GM23338 (cell line): ENCODE measurements around the gene COBL. TPM values are rescaled to one million over a fixed set of nuclear protein-coding genes. Genes with fewer than 3 reads are reported as not detected.

Experiments
- ATAC-seq: fragments of 200-7000 bp; cut with Tn5 transposase; 3 replicates; pipeline ENCODE4 v1.9.1; 2020
- DNase-seq: peaks from one replicate; pipeline ENCODE4 v3.0.0-alpha.2; 2015; ENCODE audit warnings: low spot score
- H2AFZ ChIP-seq: fragments of 200-600 bp; sonication (generic); 2 replicates; pipeline ENCODE4 v1.8.0; 2016; ENCODE audit warnings: antibody characterized with exemption, mild to moderate bottlenecking, moderate library complexity
- H3F3A ChIP-seq: fragments of 200-600 bp; sonication (generic); replicated peaks from 2 replicates; pipeline ENCODE4 v1.8.0; 2017; ENCODE audit warnings: antibody characterized with exemption, mixed run types, low read depth
- H3K27ac ChIP-seq: fragments of 200-600 bp; sonication (generic); 2 replicates; pipeline ENCODE4 v1.6.1; 2016; ENCODE audit warnings: low read depth
- H3K27me3 ChIP-seq: fragments of 200-600 bp; sonication (generic); 2 replicates; pipeline ENCODE4 v1.8.0; 2016; ENCODE audit warnings: mild to moderate bottlenecking, mixed run types, moderate library complexity; ENCODE audit not compliant: insufficient read depth
- H3K36me3 ChIP-seq: fragments of 200-600 bp; sonication (generic); 2 replicates; pipeline ENCODE4 v1.8.0; 2016; ENCODE audit warnings: mild to moderate bottlenecking; ENCODE audit not compliant: insufficient read depth
- H3K4me1 ChIP-seq: fragments of 200-600 bp; sonication (generic); 2 replicates; pipeline ENCODE4 v1.8.0; 2016; ENCODE audit warnings: mild to moderate bottlenecking, moderate library complexity; ENCODE audit not compliant: insufficient read depth
- H3K4me2 ChIP-seq: fragments of 200-600 bp; sonication (generic); 2 replicates; pipeline ENCODE4 v1.7.1; 2017; ENCODE audit warnings: mixed run types
- H3K4me3 ChIP-seq: fragments of 200-600 bp; sonication (generic); 2 replicates; pipeline ENCODE4 v1.6.1; 2016; ENCODE audit warnings: mixed run types
- H3K79me2 ChIP-seq: fragments of 200-600 bp; sonication (generic); replicated peaks from 2 replicates; pipeline ENCODE4 v1.8.0; 2017; ENCODE audit warnings: mild to moderate bottlenecking; ENCODE audit not compliant: insufficient read depth
- H3K9me2 ChIP-seq: fragments of 200-600 bp; sonication (generic); 2 replicates; pipeline ENCODE4 v1.8.0; 2017; ENCODE audit not compliant: insufficient read depth
- H4K20me1 ChIP-seq: fragments of 200-600 bp; sonication (generic); replicated peaks from 2 replicates; pipeline ENCODE4 v1.8.0; 2017; ENCODE audit warnings: mild to moderate bottlenecking; ENCODE audit not compliant: insufficient read depth
- H3K27ac Mint-ChIP-seq: 2 replicates; pipeline ENCODE4 v1.8.0; 2020; ENCODE audit warnings: inconsistent platforms, mild to moderate bottlenecking, moderate library complexity, mixed read lengths
- H3K27me3 Mint-ChIP-seq: 3 replicates; pipeline ENCODE4 v1.8.0; 2022; ENCODE audit warnings: low read depth, mild to moderate bottlenecking, moderate library complexity, mixed read lengths, inconsistent platforms; ENCODE audit not compliant: insufficient read depth, poor library complexity
- H3K36me3 Mint-ChIP-seq: 3 replicates; pipeline ENCODE4 v1.8.0; 2021; ENCODE audit warnings: low read depth, mild to moderate bottlenecking, inconsistent platforms, moderate library complexity, mixed read lengths
- H3K4me1 Mint-ChIP-seq: 3 replicates; pipeline ENCODE4 v1.8.0; 2020; ENCODE audit warnings: mild to moderate bottlenecking, inconsistent platforms, mixed read lengths
- H3K4me3 Mint-ChIP-seq: 3 replicates; pipeline ENCODE4 v1.8.0; 2021; ENCODE audit warnings: moderate library complexity, mild to moderate bottlenecking, inconsistent platforms, mixed read lengths
- H3K9me3 Mint-ChIP-seq: 3 replicates; pipeline ENCODE4 v1.8.0; 2020; ENCODE audit warnings: moderate library complexity, mild to moderate bottlenecking, inconsistent platforms, mixed read lengths
- CREB1 ChIP-seq: fragments of 250-450 bp; sonication (Bioruptor Pico); IDR thresholded peaks from 2 replicates; pipeline ENCODE4 v1.5.0; 2020; ENCODE audit warnings: low read depth, mild to moderate bottlenecking, moderate library complexity
- CTCF ChIP-seq, 2 experiments: fragments of 200-600 bp in 1 of 2; sonication (generic) in 1 of 2; conservative IDR thresholded peaks; 2 replicates each; pipeline versions ENCODE4 v1.5.1 to v1.6.1; 2016 to 2017; ENCODE audit warnings: antibody characterized with exemption in 2 of 2, low read depth in 2 of 2, mild to moderate bottlenecking in 2 of 2, moderate library complexity in 1 of 2
- EZH2phosphoT487 ChIP-seq: fragments of 200-600 bp; sonication (generic); IDR thresholded peaks from one replicate; pipeline ENCODE4 v1.8.1; 2018; ENCODE audit warnings: antibody characterized with exemption; ENCODE audit not compliant: unreplicated experiment
- POLR2AphosphoS5 ChIP-seq: IDR thresholded peaks from 2 replicates; pipeline ENCODE4 v1.6.1; 2016; ENCODE audit warnings: antibody characterized with exemption, low read depth
- REST ChIP-seq: IDR thresholded peaks from one replicate; pipeline ENCODE4 v1.6.1; 2018; ENCODE audit warnings: antibody characterized with exemption; ENCODE audit not compliant: unreplicated experiment
- STAT1 ChIP-seq: IDR thresholded peaks from one replicate; pipeline ENCODE4 v1.6.1; 2016; ENCODE audit warnings: antibody characterized with exemption; ENCODE audit not compliant: unreplicated experiment
- ZNF114 ChIP-seq: fragments of 250-450 bp; sonication (Bioruptor Pico); IDR thresholded peaks from 2 replicates; pipeline ENCODE4 v1.5.0; 2020; ENCODE audit warnings: mild to moderate bottlenecking, moderate library complexity
- ZNF331 ChIP-seq: fragments of 250-450 bp; sonication (Bioruptor Pico); IDR thresholded peaks from 2 replicates; pipeline ENCODE4 v1.5.0; 2020; ENCODE audit warnings: low read depth, mild to moderate bottlenecking, moderate library complexity
- ZNF462 ChIP-seq: fragments of 250-450 bp; sonication (Bioruptor Pico); IDR thresholded peaks from 2 replicates; pipeline ENCODE4 v1.5.0; 2020; ENCODE audit warnings: mild to moderate bottlenecking, moderate library complexity
- polyA plus RNA-seq: library from polyadenylated mRNA; unstranded; fragments of >200 nt; fragmentation: Nextera tagmentation; extraction: Ambion mirVana; gene quantifications from 2 replicates; pipeline ENCODE4 v1.2.1, GENCODE V29; 2016
- total RNA-seq: library from RNA; depleted of rRNA; stranded (reverse); fragments of >200 nt; shearing (Covaris generic); gene quantifications from 2 replicates; pipeline ENCODE4 v1.2.3, GENCODE V29; 2014

COBL gene
- total and polyA plus RNA-seq, 2 experiments from 2014 or later: 18.3 to 51.9 TPM

- H3K9me2 ChIP-seq: no peaks in the 10 kb centered on the region
- no peak for ATAC-seq
- Mint-ChIP-seq H3K4me1 (peaks cover 8% of the 10 kb centered on the region; the same call in 2 of the 3 replicates), H3K27me3 (no peaks in the 10 kb centered on the region), H3K36me3 (no peaks in the 10 kb centered on the region), H3K27ac (no peak overlapping the region), H3K4me3 (no peak overlapping the region), H3K9me3 (no peaks in the 10 kb centered on the region; the same call in 2 of the 3 replicates)
- no peaks in the 10 kb centered on the region for H3K27me3 ChIP-seq
- H3K4me1 ChIP-seq: peaks cover 12% of the 10 kb centered on the region
- no peak for DNase-seq
- no peaks in the 10 kb centered on the region for H3F3A ChIP-seq
- H3K4me2 ChIP-seq: no peak overlapping the region
- H3K36me3 ChIP-seq: no peaks in the 10 kb centered on the region
- no peak for TF ChIP-seq CTCF (conservative IDR thresholded peaks at IDR 0.05; ENCODE audit: low read depth in 2 of 2)
- no peak for TF ChIP-seq ZNF114
- no peak for TF ChIP-seq ZNF462
- TF ChIP-seq CREB1 (CRISPR knock-in tag): no peak
- no peak for TF ChIP-seq REST
- no peak for TF ChIP-seq POLR2AphosphoS5
- TF ChIP-seq ZNF331: no peak
- TF ChIP-seq EZH2phosphoT487: no peak
- TF ChIP-seq STAT1: no peak
- H4K20me1 ChIP-seq: peaks cover 37% of the 10 kb centered on the region
- H3K79me2 ChIP-seq: peaks cover 98% of the 10 kb centered on the region
- H3K27ac ChIP-seq: no peak overlapping the region
- H2AFZ ChIP-seq: no peak overlapping the region
- no peak overlapping the region for H3K4me3 ChIP-seq
Measured at GRCh38 chr7:51249187-51249945, 67.2 kb downstream of the COBL start.
